Nephron progenitor cell (in vitro differentiated cells): Measurements from ENCODE around the gene GTF2I.

Experiments
- DNase-seq: peaks from one replicate; pipeline ENCODE4 v3.0.0; 2021
- H3K27ac Mint-ChIP-seq: 2 replicates; pipeline ENCODE4 v1.8.0; 2021; ENCODE audit warnings: mild to moderate bottlenecking, moderate library complexity, mixed read lengths
- H3K27me3 Mint-ChIP-seq: 2 replicates; pipeline ENCODE4 v1.8.0; 2021; ENCODE audit warnings: mild to moderate bottlenecking, low read depth, mixed read lengths; ENCODE audit not compliant: poor library complexity
- H3K36me3 Mint-ChIP-seq: 2 replicates; pipeline ENCODE4 v1.8.0; 2021; ENCODE audit warnings: low read depth, mixed read lengths
- H3K4me1 Mint-ChIP-seq: 2 replicates; pipeline ENCODE4 v1.8.0; 2021; ENCODE audit warnings: mixed read lengths
- H3K4me3 Mint-ChIP-seq: 2 replicates; pipeline ENCODE4 v1.8.0; 2021; ENCODE audit warnings: mild to moderate bottlenecking, moderate library complexity, mixed read lengths
- H3K9me3 Mint-ChIP-seq: 2 replicates; pipeline ENCODE4 v1.8.0; 2021; ENCODE audit warnings: mild to moderate bottlenecking, moderate library complexity, mixed read lengths
- TF ChIP-seq, protein P1 (sequence below): fragments of 200-600 bp; sonication (generic); IDR thresholded peaks from 2 replicates; pipeline ENCODE4 v1.5.0; 2021; ENCODE audit warnings: antibody characterized with exemption

Gene GTF2I

GRCh38 chr7:74708569-74709275, 51.2 kb downstream of the GTF2I start:
- TF ChIP-seq, protein P1, sequence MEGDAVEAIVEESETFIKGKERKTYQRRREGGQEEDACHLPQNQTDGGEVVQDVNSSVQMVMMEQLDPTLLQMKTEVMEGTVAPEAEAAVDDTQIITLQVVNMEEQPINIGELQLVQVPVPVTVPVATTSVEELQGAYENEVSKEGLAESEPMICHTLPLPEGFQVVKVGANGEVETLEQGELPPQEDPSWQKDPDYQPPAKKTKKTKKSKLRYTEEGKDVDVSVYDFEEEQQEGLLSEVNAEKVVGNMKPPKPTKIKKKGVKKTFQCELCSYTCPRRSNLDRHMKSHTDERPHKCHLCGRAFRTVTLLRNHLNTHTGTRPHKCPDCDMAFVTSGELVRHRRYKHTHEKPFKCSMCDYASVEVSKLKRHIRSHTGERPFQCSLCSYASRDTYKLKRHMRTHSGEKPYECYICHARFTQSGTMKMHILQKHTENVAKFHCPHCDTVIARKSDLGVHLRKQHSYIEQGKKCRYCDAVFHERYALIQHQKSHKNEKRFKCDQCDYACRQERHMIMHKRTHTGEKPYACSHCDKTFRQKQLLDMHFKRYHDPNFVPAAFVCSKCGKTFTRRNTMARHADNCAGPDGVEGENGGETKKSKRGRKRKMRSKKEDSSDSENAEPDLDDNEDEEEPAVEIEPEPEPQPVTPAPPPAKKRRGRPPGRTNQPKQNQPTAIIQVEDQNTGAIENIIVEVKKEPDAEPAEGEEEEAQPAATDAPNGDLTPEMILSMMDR = no peak
- Mint-ChIP-seq H3K36me3 (peaks cover 98% of the 10 kb centered on the region), H3K4me3 (no peak overlapping the region)

DNA sequence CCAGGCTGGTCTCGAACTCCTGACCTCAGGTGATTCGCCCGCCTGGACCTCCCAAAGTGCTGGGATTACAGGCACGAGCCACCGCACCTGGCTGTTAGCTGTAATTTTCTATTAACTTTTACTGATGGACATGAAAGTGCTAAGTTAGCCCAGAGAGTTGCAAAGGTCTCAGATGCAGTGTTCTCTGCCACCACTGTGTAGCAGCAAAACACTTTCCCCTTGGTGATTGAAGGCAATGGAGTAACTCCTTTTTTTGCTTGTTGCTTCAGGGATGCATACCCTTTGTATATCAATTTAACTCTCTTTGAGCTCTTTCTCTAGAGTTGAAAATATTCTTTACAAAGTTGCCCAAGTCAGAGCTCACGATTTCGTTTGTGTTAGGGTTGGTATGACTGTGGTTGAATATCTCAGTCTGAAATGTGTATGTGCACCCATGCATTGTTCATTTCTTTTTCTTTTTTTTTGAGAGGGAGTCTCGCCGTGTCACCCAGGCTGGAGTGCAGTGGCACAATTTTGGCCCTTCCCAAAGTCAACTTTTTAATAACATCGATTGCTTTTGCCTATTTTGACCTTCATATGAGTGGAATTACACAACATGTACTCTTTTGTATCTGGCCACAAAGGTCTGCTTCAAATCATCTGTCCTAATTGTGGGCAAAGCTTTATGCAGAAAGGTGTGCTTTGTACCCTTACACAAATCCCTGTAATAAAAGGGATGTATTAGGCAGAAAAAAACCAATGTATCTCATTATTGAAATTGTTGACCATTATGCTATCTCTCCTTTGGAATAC, 52.6 kb downstream of the GTF2I start:
- TF ChIP-seq, protein P1 = no peak
- Mint-ChIP-seq H3K4me3 (no peak overlapping the region), H3K9me3 (peaks cover 37% of the 10 kb centered on the region), H3K36me3 (peaks cover 100% of the 10 kb centered on the region), H3K4me1 (no peaks in the 10 kb centered on the region), H3K27me3 (peaks cover 3% of the 10 kb centered on the region), H3K27ac (no peak overlapping the region)
- DNase-seq = no peak

More at GRCh38 chr7:74708569-74709275, 51.2 kb downstream of the GTF2I start:
- no peak for DNase-seq
- peaks cover 31% of the 10 kb centered on the region for H3K9me3 Mint-ChIP-seq
- H3K27me3 Mint-ChIP-seq = peaks cover 3% of the 10 kb centered on the region
- H3K27ac Mint-ChIP-seq = peak overlapping the region; percentile 78
- no peaks in the 10 kb centered on the region for H3K4me1 Mint-ChIP-seq

DNA sequence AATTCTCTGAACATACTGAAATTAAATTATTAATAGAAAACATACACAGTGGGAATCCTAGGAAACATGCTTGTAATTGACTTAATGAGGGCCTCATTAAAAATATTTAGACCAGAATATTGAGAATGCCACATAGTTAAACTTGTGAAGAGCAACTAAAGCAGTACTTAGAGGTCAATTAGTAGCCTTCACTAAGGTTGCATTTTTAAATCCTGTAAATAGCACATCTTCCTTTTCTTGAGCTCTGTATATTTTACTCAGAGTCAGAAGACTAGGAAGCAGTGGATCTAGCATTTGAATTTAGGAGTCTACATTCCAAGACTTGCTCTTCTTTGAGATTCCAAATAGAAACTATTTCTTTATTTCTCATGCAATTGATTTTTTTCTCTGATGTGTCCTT, 56.0 kb downstream of the GTF2I start:
- H3K36me3 Mint-ChIP-seq = peaks cover 89% of the 10 kb centered on the region
- no peak overlapping the region for H3K4me3 Mint-ChIP-seq
- no peak for DNase-seq
- H3K4me1 Mint-ChIP-seq = no peaks in the 10 kb centered on the region
- TF ChIP-seq, protein P1 = no peak
- peaks cover 3% of the 10 kb centered on the region for H3K27me3 Mint-ChIP-seq
- peaks cover 37% of the 10 kb centered on the region for H3K9me3 Mint-ChIP-seq
- H3K27ac Mint-ChIP-seq = no peak overlapping the region

DNA sequence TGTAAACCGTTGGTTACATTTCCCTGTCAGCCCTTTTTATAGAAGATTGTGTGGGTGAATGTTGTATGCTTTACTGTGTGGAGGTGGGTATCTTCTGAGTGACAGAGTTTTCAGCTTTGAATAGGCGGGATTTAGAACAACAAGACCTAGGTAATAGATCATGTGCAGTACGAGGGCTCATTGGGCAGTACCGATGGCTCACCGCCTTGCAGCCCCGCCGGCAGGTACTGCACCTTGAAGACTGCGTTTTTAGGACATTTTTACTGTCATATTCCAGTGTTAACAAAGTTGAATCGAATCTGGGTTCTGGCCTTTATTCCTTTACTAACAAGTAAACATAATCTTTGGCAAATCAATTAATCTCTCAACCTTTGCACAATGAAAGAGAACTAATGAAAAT, 60.4 kb downstream of the GTF2I start:
- no peak overlapping the region for H3K4me3 Mint-ChIP-seq
- TF ChIP-seq, protein P1 = no peak
- peaks cover 76% of the 10 kb centered on the region for H3K36me3 Mint-ChIP-seq
- DNase-seq = no peak
- no peaks in the 10 kb centered on the region for H3K4me1 Mint-ChIP-seq
- no peaks in the 10 kb centered on the region for H3K27me3 Mint-ChIP-seq
- H3K27ac Mint-ChIP-seq = peak overlapping the region; percentile 34
- peaks cover 9% of the 10 kb centered on the region for H3K9me3 Mint-ChIP-seq

GRCh38 chr7:74718336-74718735, 60.8 kb downstream of the GTF2I start:
- peaks cover 6% of the 10 kb centered on the region for H3K9me3 Mint-ChIP-seq
- TF ChIP-seq, protein P1 = no peak
- no peaks in the 10 kb centered on the region for H3K27me3 Mint-ChIP-seq
- H3K36me3 Mint-ChIP-seq = peaks cover 72% of the 10 kb centered on the region
- peak overlapping the region; percentile 34 for H3K27ac Mint-ChIP-seq
- no peaks in the 10 kb centered on the region for H3K4me1 Mint-ChIP-seq
- no peak for DNase-seq
- H3K4me3 Mint-ChIP-seq = no peak overlapping the region
